ENCODE data around the gene ARHGAP9.

ARHGAP9 gene

DNA sequence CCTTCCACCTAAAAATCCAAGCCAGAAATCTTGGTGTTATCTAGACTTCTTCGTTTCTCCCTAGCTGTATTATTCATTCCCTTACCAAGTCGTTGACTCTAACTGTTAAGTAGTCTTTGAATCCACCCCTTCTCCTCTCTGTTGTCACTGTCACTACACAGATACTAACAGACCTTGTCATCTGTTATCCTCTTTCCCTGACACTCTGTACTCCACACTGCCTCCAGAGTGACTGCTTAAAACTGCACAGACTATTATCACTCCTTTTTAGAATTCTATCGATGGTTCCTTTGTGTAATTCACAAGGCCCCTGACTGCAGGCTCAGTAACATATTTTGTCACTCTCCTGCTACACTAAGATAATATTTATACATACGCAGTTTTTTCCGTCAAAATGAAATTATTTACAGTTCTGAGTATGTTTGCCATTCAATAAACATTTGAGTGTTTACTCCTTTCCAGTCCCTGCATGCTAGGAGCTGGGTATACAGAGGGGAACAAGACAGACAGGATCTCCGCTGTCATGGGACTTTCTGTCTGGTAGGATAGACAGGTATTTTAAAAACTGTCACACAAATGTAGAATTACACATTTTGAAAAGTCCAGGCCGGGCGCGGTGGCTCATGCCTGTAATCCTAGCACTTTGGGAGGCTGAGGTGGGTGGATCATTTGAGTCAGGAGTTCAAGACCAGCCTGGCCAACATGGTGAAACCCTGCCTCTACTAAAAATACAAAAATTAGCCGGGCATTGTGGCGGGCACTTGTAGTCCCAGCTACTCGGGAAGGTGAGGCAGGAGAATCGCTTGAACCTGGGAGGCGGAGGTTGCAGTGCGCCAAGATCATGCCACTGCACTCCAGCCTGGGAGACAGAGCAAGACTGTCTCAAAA lies 12.0 kb upstream of the ARHGAP9 start:
- no peak for DNase-seq (ENCODE audit: low read depth)

DNA sequence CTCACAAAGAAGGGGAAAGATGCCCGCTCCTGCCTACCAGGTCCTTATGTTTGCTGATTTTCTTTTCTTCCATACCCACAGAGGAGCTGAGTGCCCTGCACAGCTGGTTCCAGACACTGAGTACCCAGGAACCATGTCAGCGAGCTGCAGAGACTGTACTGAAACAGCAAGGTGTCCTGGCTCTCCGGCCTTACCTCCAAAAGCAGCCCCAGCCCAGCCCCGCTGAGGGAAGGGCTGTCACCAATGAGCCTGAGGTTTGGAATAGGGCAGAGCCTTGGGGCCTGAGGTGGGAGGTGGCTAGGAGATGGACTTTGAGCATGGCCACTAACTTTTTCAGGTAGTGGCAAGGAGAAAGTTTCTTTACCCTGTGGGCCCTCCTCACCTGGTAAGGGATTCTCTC lies 10.5 kb upstream of the ARHGAP9 start:
- no peak for DNase-seq (ENCODE audit: low read depth)

DNA sequence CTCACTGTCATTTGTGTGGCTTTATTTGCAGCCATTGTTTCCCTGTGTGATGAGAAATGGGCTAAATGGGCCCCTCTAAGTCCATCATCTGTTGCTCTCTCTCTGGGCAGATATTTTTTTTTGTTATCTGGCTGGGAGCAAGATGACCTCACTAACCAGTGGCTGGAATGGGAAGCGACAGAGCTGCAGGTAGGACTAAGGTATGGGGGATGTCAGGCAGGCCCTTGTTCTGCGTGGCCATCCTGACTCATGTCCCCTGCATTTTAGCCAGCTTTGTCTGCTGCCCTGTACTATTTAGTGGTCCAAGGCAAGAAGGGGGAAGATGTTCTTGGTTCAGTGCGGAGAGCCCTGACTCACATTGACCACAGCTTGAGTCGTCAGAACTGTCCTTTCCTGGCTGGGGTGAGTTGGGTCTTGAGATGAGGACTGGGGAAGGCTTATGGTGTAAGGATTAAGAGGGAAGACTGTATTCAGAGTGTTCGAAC lies 9.5 kb upstream of the ARHGAP9 start:
- DNase-seq (ENCODE audit: low read depth): no peak

DNA sequence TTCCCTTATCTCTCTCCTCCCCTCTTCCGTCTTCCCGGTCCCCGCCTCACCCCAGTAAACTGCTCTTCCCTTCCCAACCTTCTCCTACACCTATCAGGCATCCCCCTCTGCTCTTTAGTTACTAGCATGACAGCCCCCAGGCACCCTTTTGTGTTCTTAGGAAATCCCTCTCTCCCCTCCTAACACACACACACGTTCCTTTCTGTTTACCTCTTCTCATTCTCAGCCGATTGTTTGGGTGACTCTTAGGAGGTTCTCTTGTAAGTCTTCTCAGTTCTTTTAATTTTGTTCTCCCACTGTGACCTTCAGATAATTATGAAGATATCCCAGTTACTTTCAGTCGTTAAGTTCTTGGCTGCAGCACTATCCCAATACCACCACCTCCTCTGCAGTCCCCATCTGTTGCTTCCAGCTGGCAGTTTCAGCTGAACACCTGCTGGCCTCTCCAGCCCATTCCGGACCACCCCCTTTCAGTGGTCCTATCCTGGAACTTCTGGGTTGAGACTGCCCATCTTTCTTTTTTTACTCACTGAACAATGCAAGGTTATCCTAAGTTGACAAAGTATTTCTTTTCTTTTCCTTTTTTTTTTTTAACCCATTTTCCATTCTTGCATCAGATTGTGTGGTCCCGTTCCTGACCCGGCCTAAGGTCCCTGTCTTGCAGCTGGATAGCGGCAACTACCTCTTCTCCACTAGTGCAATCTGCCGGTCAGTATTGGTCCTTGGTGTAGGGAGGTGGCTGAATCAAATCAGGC lies 8.9 kb upstream of the ARHGAP9 start:
- no peak for DNase-seq (ENCODE audit: low read depth)

DNA sequence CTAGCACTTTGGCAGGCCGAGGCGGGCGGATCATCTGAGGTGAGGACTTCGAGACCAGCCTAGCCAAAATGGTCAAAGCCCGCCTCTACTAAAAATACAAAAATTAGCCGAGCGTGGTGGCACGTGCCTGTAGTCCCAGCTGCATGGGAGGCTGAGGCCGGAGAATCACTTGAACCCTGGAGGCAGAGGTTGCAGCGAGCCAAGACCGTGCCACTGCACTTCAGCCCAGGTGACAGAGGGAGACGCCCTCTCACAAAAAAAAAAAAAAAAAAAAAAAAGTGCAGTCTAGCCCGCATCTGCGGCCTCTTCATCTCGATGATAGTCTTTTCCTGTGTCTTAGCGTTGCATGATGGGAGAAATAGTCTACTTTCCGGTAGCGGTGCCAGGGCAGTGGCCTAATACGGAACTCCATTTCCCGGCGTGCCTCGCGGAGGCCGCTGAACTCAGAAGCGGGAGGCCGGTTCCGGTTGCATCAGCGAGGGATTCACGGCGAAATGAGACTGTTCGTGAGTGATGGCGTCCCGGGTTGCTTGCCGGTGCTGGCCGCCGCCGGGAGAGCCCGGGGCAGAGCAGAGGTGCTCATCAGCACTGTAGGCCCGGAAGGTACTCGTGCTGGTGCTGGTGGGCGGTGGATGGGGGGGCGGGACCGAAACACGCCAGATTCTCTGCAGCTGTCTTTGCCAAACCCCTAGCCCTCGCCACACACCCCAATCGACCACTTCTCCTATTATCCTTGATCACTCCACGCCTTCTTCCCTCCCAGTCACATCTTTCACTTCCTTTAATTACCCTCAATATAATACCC lies 8.1 kb upstream of the ARHGAP9 start, which contains the start of gene MARS1:
Gene MARS1 (plus strand): TSS at position 472 of the 805 bp plus-strand sequence. CDS start 23 bp downstream, at position 495.
- DNase-seq (ENCODE audit: low read depth): peak; percentile 80

DNA sequence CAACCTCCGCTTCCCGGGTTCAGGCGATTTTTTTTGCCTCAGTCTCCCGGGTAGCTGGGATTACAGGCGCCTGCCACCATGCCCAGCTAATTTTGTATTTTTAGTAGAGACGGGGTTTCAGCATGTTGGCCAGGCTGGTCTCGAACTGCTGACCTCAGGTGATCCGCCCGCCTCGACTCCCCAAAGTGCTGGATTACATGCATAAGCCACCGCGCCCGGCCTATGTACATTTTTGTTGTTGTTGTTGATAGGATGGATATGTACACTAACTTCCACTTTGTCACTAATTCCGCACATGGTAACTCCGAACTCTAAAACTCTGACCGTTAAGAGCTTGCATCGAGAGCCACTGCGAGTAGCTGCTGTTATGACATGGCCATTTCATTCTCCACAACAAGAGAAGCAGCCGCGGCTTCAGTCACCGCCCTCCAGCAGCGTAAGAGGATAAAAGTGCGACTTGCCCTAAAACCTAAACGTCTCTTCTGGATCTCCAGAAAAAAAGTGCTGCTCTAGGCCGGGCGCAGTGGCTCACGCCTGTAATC lies 7.5 kb upstream of the ARHGAP9 start:
- DNase-seq (ENCODE audit: low read depth): no peak

DNA sequence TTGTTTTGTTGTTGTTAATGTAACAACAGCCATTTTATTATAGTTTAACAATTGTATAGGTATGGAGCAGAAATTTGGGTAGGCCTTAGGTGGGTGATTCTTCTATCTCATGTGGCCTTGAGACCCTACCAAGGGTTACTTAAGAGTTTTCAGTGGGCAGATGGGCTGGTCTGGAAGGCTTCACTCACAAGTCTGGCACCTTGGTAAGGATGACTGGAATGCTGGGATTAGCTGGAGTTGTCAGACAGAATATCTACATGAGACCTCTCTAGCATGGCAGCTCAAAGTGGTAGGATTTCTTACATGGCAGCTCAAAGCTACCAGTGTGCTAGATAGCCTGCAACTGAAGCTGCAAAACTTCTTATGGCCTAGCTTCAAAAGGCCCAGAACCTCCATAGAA lies 6.0 kb upstream of the ARHGAP9 start:
- DNase-seq (ENCODE audit: low read depth): no peak

DNA sequence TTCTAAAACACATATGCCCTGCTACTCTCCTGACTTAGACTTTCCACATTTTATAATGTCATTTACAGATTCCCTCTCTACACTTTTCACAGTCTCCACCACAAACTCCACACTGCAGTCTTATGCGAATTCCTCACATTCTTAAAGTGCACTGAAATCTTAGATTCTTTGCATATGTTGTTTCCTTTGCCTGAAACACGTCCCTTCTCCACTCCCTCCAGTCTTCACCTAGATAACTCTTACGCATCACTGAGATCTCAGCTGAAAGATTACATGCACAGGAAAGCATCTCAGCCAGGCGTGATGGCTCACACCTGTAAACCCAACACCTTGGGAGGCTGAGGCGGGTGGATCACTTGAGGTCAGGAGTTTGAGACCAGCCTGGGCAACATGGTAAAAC lies 3.8 kb upstream of the ARHGAP9 start:
- DNase-seq (ENCODE audit: low read depth): no peak

DNA sequence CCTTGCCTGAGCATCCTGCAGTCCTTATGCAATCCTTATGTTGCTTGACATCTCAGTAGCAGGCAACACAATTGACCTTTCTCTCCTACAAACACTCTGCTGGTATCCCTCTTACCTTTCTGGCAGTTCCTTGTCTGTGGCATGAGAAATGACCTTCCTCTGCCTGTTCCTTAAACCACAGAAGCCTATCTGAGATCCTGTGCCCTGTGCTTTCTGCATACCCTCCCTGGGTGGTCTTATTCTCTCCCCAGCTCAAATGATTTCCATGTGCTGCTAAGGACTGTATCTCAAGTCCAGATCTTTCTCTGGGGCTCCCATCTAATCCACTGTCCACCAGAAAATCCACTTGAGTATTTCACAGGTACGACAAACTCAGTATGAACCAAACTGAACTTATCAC lies 2.0 kb upstream of the ARHGAP9 start:
- no peak for DNase-seq (ENCODE audit: low read depth)

DNA sequence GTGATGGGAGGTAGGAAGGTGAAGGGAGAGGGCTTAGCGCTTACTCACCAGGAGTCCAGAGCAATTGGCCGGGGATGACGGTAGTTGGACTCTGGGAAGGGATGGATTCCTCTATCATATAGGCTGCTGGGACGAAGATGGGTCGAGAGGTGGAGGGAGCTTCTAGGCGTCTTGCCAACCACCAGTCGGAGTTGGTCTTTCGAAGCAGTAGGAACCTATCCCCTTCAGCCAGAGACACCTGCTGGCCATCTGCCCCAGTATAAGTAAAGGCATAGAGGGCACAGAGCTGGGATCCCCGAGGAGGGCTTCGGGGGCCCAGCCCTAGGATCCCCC lies 657 bp downstream of the ARHGAP9 start:
- no peak for DNase-seq (ENCODE audit: low read depth)

DNA sequence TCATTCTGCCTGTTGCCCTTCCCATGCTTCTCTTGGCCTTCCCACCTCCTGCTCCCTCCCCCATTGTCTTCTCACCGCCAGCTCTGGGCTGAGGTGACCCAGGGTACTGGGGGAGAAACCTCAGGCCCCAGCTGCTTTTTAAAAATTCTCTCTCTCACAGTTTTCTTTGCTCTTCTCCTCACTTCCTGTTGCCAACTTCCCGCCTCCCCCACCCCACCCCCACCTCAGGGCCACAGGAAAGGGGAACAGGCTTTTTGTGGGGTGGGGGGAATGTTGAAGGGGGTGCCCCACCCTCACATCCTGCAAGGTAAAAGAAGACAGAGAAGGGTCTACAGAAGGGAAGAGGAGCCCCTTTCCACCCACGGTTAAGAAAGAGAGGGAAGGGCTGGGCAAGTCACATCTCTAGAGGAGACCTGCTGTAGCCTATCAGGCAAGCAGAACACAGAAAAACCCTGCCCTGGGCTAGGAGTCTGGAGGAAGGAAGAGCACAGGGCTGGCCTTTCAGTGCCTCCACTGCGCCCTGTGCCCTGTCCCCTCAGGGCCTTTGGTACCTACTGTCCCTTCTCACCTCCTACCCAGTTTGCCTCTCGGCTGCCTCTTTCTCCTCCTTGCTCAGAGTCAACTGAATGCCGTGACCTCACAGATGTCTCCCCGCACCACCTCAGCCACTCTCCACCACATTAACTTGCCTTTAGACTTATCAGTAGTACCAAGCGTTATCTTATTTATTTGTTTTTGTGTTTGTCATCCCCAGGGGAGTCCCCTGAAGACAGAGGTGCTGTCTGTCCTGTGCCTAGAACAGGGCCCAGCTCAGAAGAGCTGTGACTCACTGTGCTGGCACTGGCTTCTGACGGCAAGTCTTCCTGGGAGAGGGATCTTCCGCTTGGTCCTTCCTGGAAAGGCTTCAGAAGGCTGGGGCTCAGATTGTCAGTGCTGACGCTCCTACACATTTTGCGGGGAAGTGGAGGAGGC lies 1.7 kb downstream of the ARHGAP9 start:
- no peak for DNase-seq (ENCODE audit: low read depth)

DNA sequence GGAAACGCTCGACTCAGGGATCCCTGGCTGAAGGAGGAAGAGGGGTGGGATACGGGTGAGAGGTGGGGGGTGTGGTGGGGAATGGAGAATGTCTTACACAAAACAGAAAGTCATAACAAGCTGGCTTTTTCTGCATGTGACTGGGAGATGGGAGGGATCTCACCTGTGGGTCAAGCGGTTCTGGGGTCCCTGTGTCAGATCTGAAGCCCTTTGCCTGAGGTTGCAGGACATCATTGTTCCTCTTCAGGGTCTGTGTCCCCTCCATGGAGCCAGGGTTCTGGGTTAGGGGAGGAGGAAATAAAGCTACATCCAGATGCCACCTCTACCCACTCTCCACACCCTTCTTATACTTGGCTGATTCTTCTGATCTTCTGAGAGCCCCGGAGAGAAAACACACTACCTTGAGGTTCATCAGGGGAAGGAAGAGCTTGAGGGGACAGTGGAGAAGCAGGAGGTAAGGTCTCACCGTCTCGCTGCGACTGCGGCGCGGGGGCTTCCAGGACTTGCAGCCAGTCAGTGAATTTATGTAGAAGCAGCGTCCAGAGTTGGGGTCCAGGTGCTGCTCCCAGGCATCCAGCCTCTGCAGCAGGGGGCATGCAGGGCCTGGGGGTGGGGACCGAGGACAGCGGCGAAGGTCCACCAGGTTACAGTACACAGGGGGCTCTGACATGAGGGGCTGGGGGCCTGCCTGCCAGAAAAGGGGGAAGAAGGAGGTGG lies 2.5 kb downstream of the ARHGAP9 start:
- no peak for DNase-seq (ENCODE audit: low read depth)

DNA sequence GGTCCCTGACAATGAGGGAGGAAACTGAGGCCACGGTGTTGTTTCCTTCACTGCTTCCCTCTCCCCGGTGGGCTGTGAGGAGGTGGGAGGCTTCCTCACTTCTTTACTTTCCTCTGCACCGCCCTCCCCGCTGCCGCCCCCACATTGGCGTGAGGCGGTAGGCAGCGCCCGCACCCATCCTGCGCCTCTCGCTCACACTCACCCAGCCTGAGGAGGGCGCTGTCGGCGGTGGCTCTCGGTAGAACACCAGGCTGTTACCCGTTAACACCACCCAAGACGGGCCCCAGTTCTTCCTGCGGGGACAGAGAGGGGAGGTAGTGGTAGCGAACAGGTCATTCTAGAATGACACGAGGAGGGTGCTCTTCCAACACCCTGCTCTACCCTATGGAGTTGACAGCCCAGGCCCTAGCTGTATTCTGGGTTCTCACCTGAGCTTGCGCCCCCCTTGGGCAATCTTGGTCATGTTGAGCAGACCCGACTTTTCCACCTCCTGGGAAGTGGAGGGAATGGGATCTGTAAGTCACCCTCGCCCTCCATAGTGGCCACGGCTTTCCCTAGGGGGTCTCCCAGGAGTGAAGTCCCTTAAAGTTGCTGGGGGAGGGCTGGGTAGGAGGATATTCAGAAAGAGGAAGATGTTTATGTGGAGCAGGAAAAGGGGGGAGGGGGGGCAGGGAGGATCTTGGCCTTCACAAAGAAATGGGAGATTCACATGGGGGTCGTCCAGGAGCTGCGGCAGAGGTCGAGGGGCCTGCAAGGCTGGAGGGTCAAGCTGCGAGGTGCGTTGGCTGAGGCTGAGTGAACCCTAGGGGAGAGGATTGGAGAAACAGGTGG lies 3.3 kb downstream of the ARHGAP9 start:
- DNase-seq (ENCODE audit: low read depth): peak; percentile 57

DNA sequence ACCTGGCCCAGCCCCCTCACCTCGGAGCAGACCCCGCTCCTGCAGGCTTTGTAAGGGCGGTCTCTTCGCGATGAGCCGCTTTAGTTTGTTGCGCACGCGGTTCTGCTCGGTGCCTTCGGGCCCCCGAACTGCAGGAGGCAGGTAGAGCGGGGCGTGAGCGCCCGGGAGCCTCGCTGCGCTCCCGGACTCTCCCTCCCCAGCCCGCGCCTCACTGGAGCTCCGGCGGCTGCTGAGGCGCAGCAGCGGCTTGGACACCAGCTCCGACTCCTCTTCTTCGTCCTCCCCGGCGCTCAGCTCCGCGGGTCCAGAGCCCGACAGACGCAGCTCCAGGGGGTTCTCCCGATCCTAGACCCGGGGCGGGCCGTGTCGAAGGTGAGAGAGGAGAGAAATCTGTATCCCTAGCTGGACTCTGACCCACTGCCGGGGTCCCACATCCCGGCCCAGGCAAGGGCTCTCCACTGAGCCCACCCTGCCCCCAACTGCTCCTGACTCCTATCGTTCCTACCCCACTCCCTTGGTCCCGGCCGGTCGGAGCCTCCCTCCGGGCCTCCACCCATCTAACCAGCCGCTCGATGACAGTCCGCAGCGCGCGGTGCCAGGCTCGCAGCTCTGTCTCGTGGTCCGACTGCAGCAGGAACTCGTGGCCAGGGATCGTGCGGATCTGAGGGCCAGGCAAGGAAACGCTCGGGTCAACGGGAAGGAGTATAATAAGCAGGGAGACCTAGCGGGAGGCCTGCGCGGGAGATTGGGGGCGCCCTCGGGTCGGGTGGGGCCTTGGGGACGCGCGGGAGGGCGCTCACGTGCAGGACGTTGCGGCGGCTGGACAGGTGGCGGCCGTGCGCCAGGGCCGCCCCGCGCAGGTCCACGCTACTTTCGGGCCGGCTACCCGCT lies 4.2 kb downstream of the ARHGAP9 start:
- no peak for DNase-seq (ENCODE audit: low read depth)

DNA sequence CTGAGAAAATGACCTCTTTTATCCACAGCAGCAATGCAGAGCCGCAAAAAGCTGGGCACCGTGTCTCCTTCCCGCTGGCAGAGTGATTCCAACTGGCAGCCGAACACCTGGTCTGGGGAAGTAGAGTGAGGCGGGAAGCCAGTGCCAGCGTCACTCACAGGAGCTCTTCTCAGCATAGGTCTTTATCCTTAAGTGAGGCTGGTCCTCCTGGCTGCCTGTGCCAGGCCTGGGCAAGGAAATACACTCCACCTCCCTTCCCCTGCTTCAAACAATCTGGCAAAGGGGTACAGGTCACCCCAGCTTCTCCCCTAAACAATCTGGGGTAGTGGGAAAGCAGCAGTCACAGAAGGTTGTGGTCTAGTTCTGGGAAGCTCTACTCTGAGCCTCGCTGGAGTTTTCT lies 4.8 kb downstream of the ARHGAP9 start:
- no peak for DNase-seq (ENCODE audit: low read depth)

DNA sequence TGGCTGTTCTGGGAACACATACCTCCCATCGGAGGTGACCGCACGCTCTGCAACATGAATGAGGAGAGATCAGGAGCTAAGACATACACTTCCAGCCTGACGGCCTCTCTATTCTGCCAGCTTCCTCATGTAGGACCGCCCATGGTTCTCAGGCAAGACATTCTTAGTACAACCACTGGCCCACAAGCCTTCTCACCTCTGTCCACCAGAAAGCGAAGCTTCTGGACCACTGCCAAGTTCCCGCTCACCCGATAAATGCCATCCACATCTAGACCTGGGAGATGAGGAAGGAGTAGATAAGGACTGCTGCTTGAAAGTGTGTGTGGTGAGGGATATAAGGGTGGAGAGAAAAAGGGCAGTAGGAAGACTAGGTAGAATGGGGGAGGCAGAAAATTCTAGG lies 5.2 kb downstream of the ARHGAP9 start:
- no peak for DNase-seq (ENCODE audit: low read depth)

DNA sequence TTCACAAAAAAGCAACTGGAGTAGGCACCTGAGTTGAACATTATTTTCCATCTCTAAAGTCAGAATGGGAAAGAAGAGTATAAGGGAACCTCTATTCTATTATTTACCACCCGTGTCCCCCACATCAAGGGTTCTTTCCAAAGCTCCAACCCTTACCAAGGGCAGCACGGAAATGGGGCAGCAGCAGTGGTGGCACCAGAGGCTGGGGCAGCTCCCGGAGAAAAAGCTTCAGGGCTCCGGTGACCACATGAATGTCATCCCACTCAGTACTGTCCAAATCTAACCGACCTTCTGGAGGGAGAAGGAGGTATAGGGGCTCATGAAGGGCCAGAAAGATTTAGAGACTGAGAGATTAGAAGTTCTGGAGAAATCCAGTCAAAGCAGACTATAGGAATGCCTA lies 5.8 kb downstream of the ARHGAP9 start:
- DNase-seq (ENCODE audit: low read depth): no peak

DNA sequence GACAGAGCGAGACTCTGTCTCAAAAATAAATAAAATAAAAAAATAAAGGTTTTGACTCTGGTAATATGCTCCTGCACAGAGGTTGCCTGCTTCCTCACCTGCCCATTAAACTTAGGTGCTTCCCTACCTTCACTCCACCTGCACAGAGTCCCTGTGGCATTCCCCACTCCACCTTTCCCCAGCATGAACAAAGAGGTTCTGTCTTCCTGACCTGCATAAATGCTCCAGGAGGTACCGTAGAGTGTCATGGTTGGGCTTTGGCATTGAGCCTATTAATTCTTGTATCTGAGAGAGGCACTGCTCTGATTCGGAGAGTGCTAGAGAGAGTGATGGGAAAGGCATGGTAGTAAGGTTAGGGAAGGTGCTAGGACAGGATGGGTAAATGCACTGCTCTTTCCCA lies 6.3 kb downstream of the ARHGAP9 start:
- no peak for DNase-seq (ENCODE audit: low read depth)
